Measurements from ENCODE around the gene CMTM8.

The CMTM8 gene

GRCh38 chr3:32308378-32308777, 69.9 kb downstream of the CMTM8 start:
- no peak for DNase-seq (ENCODE audit: low spot score)

GRCh38 chr3:32309654-32310242, 71.3 kb downstream of the CMTM8 start:
- DNase-seq (ENCODE audit: low spot score), result no peak

DNA sequence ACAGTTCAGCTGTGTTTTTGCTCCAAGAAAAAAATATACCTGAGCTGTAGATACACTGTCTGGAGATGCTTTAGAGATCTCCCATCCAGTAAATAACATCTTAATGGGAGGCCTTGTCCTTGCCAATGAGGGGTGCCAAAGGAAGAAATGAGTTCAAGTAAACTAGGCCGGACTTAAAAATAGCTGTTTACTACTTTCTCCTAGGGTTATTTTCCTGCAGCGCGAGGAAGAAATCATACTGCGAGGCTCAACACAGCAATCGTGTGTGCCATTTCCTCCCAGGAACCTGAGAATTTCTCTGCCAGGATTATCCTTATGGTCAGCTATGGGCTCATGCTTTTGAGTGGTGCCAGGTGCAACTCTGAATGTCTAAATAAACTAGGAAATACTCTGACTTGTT, 71.9 kb downstream of the CMTM8 start:
- no peak for DNase-seq (ENCODE audit: low spot score)

- DNase-seq (ENCODE audit: low spot score), result no peak
Observed at GRCh38 chr3:32310918-32311839, 72.7 kb downstream of the CMTM8 start.

- no peak for DNase-seq (ENCODE audit: low spot score)
Observed at GRCh38 chr3:32312251-32312650, 73.8 kb downstream of the CMTM8 start.

- no peak for DNase-seq (ENCODE audit: low spot score)
Observed at GRCh38 chr3:32313169-32313568, 74.7 kb downstream of the CMTM8 start.

GRCh38 chr3:32313723-32314473, 75.4 kb downstream of the CMTM8 start:
- DNase-seq (ENCODE audit: low spot score), result no peak

DNA sequence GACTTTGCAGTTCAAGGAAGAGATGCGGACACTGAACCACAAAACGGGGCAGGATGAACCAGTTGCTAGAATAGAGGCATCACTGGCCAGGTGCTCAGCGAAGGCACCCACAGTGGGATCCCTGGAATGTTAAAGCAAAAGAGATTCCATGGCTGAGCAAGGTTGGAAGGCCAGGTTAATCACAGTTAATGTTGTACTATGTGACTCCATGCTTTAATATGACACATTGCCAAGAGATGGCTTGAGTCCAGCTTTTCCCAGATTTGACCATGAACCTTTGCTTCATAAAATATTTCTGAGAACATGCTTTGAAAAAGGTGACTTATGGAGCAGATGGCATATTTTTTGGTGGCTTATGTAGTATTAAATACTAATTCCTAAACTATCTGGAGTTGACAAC, 77.0 kb downstream of the CMTM8 start:
- no peak for DNase-seq (ENCODE audit: low spot score)

GRCh38 chr3:32316319-32316718, 77.8 kb downstream of the CMTM8 start:
- DNase-seq (ENCODE audit: low spot score), result no peak

DNA sequence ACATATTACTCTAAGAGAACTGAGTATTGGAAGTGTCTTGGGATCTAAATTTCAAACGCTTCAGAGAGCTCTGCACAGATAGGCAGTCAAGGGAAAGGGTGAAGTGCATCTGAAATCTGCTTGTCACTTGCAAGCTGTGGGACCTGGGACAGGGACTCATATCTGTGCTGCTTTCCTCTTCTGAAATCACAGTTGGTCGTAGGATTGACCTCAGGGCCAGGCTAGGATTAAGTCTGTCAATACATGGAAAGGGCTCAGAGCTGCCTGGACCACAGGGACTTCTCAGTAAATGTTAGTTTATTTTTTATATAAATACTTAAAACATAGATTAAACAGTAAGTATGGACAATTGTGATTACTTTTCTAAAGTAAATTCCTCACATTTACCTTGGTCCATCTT, 78.5 kb downstream of the CMTM8 start:
- DNase-seq (ENCODE audit: low spot score), result no peak

- DNase-seq (ENCODE audit: low spot score), result no peak
Observed at GRCh38 chr3:32319607-32320006, 81.1 kb downstream of the CMTM8 start.

DNA sequence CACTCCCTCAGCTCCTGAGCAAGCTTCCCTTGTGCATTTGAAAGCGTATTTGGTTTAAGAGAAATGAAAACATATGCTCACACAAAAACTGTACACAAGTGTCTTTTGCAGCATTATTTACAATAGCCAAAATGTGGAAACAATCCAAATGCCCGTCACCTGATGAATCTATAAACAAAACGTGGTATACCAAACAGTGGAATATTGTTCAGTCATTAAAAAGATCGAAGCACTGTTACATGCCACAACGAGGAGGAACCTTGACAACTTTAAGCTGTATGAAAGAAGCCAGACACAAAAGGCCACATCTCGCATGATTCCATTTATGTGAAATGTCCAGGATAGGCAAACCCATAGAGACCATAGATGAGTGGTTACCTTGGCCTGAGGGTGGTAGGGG, 81.6 kb downstream of the CMTM8 start:
- no peak for DNase-seq (ENCODE audit: low spot score)

- DNase-seq (ENCODE audit: low spot score), result no peak
Observed at GRCh38 chr3:32321095-32321790, 82.8 kb downstream of the CMTM8 start.

DNA sequence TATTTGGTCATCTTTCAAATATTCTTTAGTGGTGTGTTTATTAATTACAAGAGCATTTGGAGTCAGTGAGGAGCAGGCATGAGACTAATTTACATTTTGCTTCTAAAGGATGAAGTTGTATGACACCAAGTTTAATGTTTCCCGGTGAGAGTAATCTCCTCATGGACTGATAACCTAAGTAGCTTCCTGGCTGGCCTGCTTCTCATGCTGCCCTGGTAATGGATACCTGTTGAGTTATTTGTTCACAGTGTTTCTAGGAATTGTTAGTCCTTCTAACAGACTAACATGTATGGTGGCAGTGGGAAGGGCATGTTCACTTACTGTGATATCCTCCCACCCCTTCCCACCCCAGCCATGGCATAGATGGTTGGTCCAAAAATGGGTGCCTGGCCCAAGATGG, 83.8 kb downstream of the CMTM8 start:
- DNase-seq (ENCODE audit: low spot score), result no peak

DNA sequence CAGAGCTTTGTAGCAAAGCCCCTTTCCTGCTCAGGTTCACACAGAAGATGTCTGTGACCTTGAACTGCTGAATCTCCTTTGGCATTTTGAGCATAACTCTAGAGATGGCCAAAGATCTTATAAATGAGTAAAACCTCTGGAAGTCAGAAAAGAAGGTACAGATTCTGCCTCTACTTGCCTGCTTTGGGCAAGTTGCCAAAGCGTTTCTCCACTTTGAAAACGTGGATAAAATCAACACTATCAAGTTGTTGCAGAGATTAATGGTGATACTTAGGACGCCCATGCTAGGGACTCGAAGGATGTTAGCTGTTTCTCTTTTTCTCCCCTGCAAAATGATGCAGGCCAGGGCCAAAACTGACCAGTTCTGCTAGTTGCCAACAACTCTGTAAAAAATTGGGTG, 85.1 kb downstream of the CMTM8 start:
- no peak for DNase-seq (ENCODE audit: low spot score)

GRCh38 chr3:32325201-32325600, 86.7 kb downstream of the CMTM8 start:
- no peak for DNase-seq (ENCODE audit: low spot score)

DNA sequence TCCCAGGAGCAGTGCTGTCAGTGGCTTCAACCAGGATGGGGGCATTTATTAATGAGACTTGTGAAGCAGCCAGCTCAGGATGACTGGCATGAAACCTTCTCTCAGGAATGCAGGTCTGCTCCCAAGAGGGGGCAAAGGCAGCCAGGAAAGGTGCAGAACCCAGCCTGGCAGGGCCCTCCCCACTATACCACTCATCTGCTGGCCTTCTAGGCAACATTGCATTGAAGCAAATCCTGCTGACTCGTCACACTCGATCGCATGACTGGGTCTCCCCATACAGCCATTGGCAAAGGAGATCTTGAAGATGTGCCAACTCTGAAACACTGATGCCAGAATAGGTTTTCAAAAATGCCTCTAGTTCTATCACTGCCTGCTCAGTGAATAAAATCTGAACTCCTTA, 87.4 kb downstream of the CMTM8 start:
- DNase-seq (ENCODE audit: low spot score), result no peak

DNA sequence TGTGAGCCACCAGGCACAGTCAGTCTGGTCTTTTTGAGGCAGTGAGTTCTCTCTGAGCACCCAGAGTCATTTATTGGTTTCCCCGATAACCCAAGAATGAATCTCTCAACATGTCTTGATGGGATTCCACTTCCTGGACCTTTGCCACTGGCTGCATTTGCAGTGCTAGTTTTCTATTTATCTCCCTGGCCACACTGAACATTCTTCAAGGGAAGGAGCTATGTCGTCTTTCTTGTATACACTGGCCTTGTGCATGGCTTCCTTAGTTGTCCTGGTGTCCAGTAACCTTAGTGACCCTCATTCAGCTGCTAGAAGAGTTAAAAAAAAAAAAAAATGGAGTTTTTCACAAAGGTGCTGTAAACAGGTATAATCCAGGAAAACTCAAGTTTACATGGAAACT, 88.3 kb downstream of the CMTM8 start:
- DNase-seq (ENCODE audit: low spot score), result no peak

GRCh38 chr3:32334675-32335074, 96.2 kb downstream of the CMTM8 start:
- DNase-seq (ENCODE audit: low spot score), result no peak

- no peak for DNase-seq (ENCODE audit: low spot score)
Observed at GRCh38 chr3:32335365-32336112, 97.1 kb downstream of the CMTM8 start.

- DNase-seq (ENCODE audit: low spot score), result no peak
Observed at GRCh38 chr3:32336113-32336498, 97.6 kb downstream of the CMTM8 start.

- no peak for DNase-seq (ENCODE audit: low spot score)
Observed at GRCh38 chr3:32337505-32337904, 99.0 kb downstream of the CMTM8 start.

Data from hematopoietic multipotent progenitor cell treated with erythropoietin and hydrocortisone succinate and interleukin-3 and kit ligand, for 15 days (in vitro differentiated cells).